Neural cell (in vitro differentiated cells): Measurements from ENCODE around the gene CHRDL2. TPM values are rescaled to one million over a fixed set of nuclear protein-coding genes. Genes with fewer than 3 reads are reported as not detected.

Experiments
- H2AFZ ChIP-seq: fragments of 200-600, 300-800 bp; sonication (generic), shearing (Covaris generic); 2 replicates; pipeline ENCODE4 v1.6.0; 2014; ENCODE audit warnings: low read depth, mild to moderate bottlenecking, antibody characterized with exemption, low read length, moderate library complexity
- H3F3A ChIP-seq: fragments of 200-600 bp; shearing (Covaris generic); 2 replicates; pipeline ENCODE4 v1.6.1; 2016; ENCODE audit warnings: mild to moderate bottlenecking, moderate library complexity, mixed read lengths, antibody characterized with exemption, low read length; ENCODE audit not compliant: insufficient read depth, poor library complexity, severe bottlenecking
- H3K27ac ChIP-seq: fragments of 200-600, 300-800 bp; sonication (generic), shearing (Covaris generic); 2 replicates; pipeline ENCODE4 v1.5.1; 2014; ENCODE audit warnings: mild to moderate bottlenecking, low read length, moderate library complexity
- H3K27me3 ChIP-seq: fragments of 300-800, 200-600 bp; sonication (generic), shearing (Covaris generic); 2 replicates; pipeline ENCODE4 v1.6.0; 2014; ENCODE audit warnings: mild to moderate bottlenecking, low read depth, low read length, moderate library complexity; ENCODE audit not compliant: insufficient read depth
- H3K36me3 ChIP-seq: fragments of 300-800, 200-600 bp; sonication (generic), shearing (Covaris generic); 2 replicates; pipeline ENCODE4 v1.5.1; 2014; ENCODE audit warnings: mild to moderate bottlenecking, antibody characterized with exemption, low read length, moderate library complexity; ENCODE audit not compliant: insufficient read depth
- H3K4me2 ChIP-seq: fragments of 300-800, 200-600 bp; sonication (generic), shearing (Covaris generic); 2 replicates; pipeline ENCODE4 v1.6.0; 2014; ENCODE audit warnings: mild to moderate bottlenecking, low read length
- H3K4me3 ChIP-seq: fragments of 300-800, 200-600 bp; sonication (generic), shearing (Covaris generic); 2 replicates; pipeline ENCODE4 v1.5.1; 2014; ENCODE audit warnings: mild to moderate bottlenecking, low read length, moderate library complexity
- H3K79me2 ChIP-seq: fragments of 200-600 bp; shearing (Covaris generic); replicated peaks from 2 replicates; pipeline ENCODE4 v1.6.0; 2014; ENCODE audit warnings: mild to moderate bottlenecking, low read length, moderate library complexity; ENCODE audit not compliant: insufficient read depth
- H3K9ac ChIP-seq: fragments of 300-800, 200-600 bp; sonication (generic), shearing (Covaris generic); 2 replicates; pipeline ENCODE4 v1.6.1; 2016; ENCODE audit warnings: mild to moderate bottlenecking, low read length, mixed read lengths
- H3K9me2 ChIP-seq: fragments of 200-600 bp; shearing (Covaris generic); 2 replicates; pipeline ENCODE4 v1.6.1; 2016; ENCODE audit warnings: mild to moderate bottlenecking, low read length, mixed read lengths; ENCODE audit not compliant: insufficient read depth
- H3K9me3 ChIP-seq: fragments of 200-600, 300-800 bp; sonication (generic), shearing (Covaris generic); 2 replicates; pipeline ENCODE4 v1.6.1; 2016; ENCODE audit warnings: mild to moderate bottlenecking, mixed run types, low read length, moderate library complexity, mixed read lengths
- H4K20me1 ChIP-seq: fragments of 200-600 bp; shearing (Covaris generic); 2 replicates; pipeline ENCODE4 v1.6.1; 2016; ENCODE audit warnings: mild to moderate bottlenecking, mixed run types; ENCODE audit not compliant: insufficient read depth
- CTCF ChIP-seq: fragments of 450-650 bp; IDR thresholded peaks from 2 replicates; pipeline ENCODE4 v1.5.1; 2014; ENCODE audit warnings: antibody characterized with exemption, mild to moderate bottlenecking, moderate library complexity; ENCODE audit not compliant: poor library complexity, severe bottlenecking
- EP300 ChIP-seq: fragments of 450-650 bp; conservative IDR thresholded peaks from 2 replicates; pipeline ENCODE4 v1.6.1; 2014; ENCODE audit warnings: antibody characterized with exemption, mild to moderate bottlenecking, moderate library complexity; ENCODE audit not compliant: poor library complexity, severe bottlenecking
- EZH2 ChIP-seq: fragments of 200-600, 300-800 bp; shearing (Covaris generic), sonication (generic); IDR thresholded peaks from 2 replicates; pipeline ENCODE4 v1.6.1; 2014; ENCODE audit warnings: antibody characterized with exemption, low read length, borderline replicate concordance, mild to moderate bottlenecking; ENCODE audit not compliant: insufficient read depth, poor library complexity, severe bottlenecking
- MXI1 ChIP-seq: fragments of 450-650 bp; conservative IDR thresholded peaks from 2 replicates; pipeline ENCODE4 v1.6.1; 2014; ENCODE audit warnings: antibody characterized with exemption, mild to moderate bottlenecking; ENCODE audit not compliant: poor library complexity, severe bottlenecking
- POLR2AphosphoS5 ChIP-seq: IDR thresholded peaks from 2 replicates; pipeline ENCODE4 v1.6.1; 2012
- RAD21 ChIP-seq: fragments of 450-650 bp; conservative IDR thresholded peaks from 2 replicates; pipeline ENCODE4 v1.6.1; 2014; ENCODE audit warnings: antibody characterized with exemption, mild to moderate bottlenecking, moderate library complexity
- REST ChIP-seq: IDR thresholded peaks from 2 replicates; pipeline ENCODE4 v1.6.1; 2012; ENCODE audit warnings: borderline replicate concordance
- SMC3 ChIP-seq: fragments of 450-650 bp; conservative IDR thresholded peaks from 2 replicates; pipeline ENCODE4 v1.6.1; 2014; ENCODE audit warnings: antibody characterized with exemption, mild to moderate bottlenecking, moderate library complexity; ENCODE audit not compliant: poor library complexity
- TAF1 ChIP-seq: IDR thresholded peaks from 2 replicates; pipeline ENCODE4 v1.6.1; 2012; ENCODE audit warnings: low read depth
- polyA plus RNA-seq: library from polyadenylated mRNA; depleted of rRNA; stranded (reverse); fragments of >200 nt; gene quantifications from 2 replicates; pipeline ENCODE4 v1.2.3, GENCODE V29; 2014

The CHRDL2 gene
- polyA plus RNA-seq, 1 donor from 2014 or later, result not detected

GRCh38 chr11:74687237-74688023, 43.8 kb downstream of the CHRDL2 start:
- no peaks in the 10 kb centered on the region for H3K79me2 ChIP-seq
- H3F3A ChIP-seq, result no peaks in the 10 kb centered on the region
- no peak overlapping the region for H3K9ac ChIP-seq
- no peaks in the 10 kb centered on the region for H4K20me1 ChIP-seq
- H3K4me2 ChIP-seq, result no peak overlapping the region
- H3K27me3 ChIP-seq, result peaks cover 10% of the 10 kb centered on the region
- no peak overlapping the region for H2AFZ ChIP-seq
- no peaks in the 10 kb centered on the region for H3K36me3 ChIP-seq
- no peak overlapping the region for H3K4me3 ChIP-seq
- TF ChIP-seq EZH2 (no peak), POLR2AphosphoS5 (no peak), SMC3 (no peak), REST (no peak), EP300 (no peak), RAD21 (no peak), CTCF (no peak), TAF1 (no peak), MXI1 (no peak)
- no peaks in the 10 kb centered on the region for H3K9me3 ChIP-seq
- no peak overlapping the region for H3K27ac ChIP-seq
- H3K9me2 ChIP-seq, result no peaks in the 10 kb centered on the region

- H3K4me3 ChIP-seq, result no peak overlapping the region
- no peak for TF ChIP-seq CTCF
- TF ChIP-seq REST, result no peak
- no peak for TF ChIP-seq EZH2
- TF ChIP-seq SMC3, result no peak
- TF ChIP-seq RAD21, result no peak
- no peak for TF ChIP-seq TAF1
- TF ChIP-seq EP300, result no peak
- no peak for TF ChIP-seq MXI1
- no peak for TF ChIP-seq POLR2AphosphoS5
- H3K9me3 ChIP-seq, result no peaks in the 10 kb centered on the region
- H3K9me2 ChIP-seq, result no peaks in the 10 kb centered on the region
- peaks cover 10% of the 10 kb centered on the region for H3K27me3 ChIP-seq
- H3F3A ChIP-seq, result no peaks in the 10 kb centered on the region
- no peak overlapping the region for H2AFZ ChIP-seq
- H4K20me1 ChIP-seq, result no peaks in the 10 kb centered on the region
- no peak overlapping the region for H3K4me2 ChIP-seq
- no peak overlapping the region for H3K9ac ChIP-seq
- H3K79me2 ChIP-seq, result no peaks in the 10 kb centered on the region
- no peaks in the 10 kb centered on the region for H3K36me3 ChIP-seq
- no peak overlapping the region for H3K27ac ChIP-seq
Observed at GRCh38 chr11:74686792-74687191, 44.4 kb downstream of the CHRDL2 start.
